IPS-NIHi7 (cell line): ENCODE results near the gene SLC52A3.
A peak's percentile ranks its signal among the peaks of the same experiment; 100 is the strongest.
"Not testable (repeated sequence)": the region's sequence is repeated elsewhere in the genome, so short reads cannot be mapped to it uniquely, and the experiment has no call there.

ENCODE experiments used
- DNase-seq: peaks from one replicate; pipeline ENCODE4 v3.0.0; 2012; ENCODE audit warnings: mixed read lengths; ENCODE audit errors: extremely low spot score

Gene SLC52A3

GRCh38 chr20:728256-728944 is 39.9 kb downstream of the SLC52A3 start:
- DNase-seq, result peak; percentile 91

- DNase-seq, result no peak
These were observed 42.1 kb downstream of the SLC52A3 start for GRCh38 chr20:726160-726559.

- no peak for DNase-seq
These were observed 42.8 kb downstream of the SLC52A3 start for GRCh38 chr20:725491-725890.

GRCh38 chr20:724797-725196 is 43.5 kb downstream of the SLC52A3 start:
- DNase-seq, result not testable (repeated sequence)

- no peak for DNase-seq
These were observed 44.5 kb downstream of the SLC52A3 start for GRCh38 chr20:723756-724155.

GRCh38 chr20:722822-723644 is 45.3 kb downstream of the SLC52A3 start:
- DNase-seq, result no peak

GRCh38 chr20:721876-722275 is 46.4 kb downstream of the SLC52A3 start:
- DNase-seq, result no peak

GRCh38 chr20:719816-720215 is 48.5 kb downstream of the SLC52A3 start:
- DNase-seq, result no peak

- no peak for DNase-seq
These were observed 49.2 kb downstream of the SLC52A3 start for GRCh38 chr20:719068-719467.

- no peak for DNase-seq
These were observed 50.5 kb downstream of the SLC52A3 start for GRCh38 chr20:717832-718231.

GRCh38 chr20:717271-717670 is 51.0 kb downstream of the SLC52A3 start:
- DNase-seq, result no peak

GRCh38 chr20:714453-714852 is 53.8 kb downstream of the SLC52A3 start:
- DNase-seq, result no peak

GRCh38 chr20:711576-711975 is 56.7 kb downstream of the SLC52A3 start:
- no peak for DNase-seq

- DNase-seq, result no peak
These were observed 57.4 kb downstream of the SLC52A3 start for GRCh38 chr20:710780-711450.
